K562 (cell line): Measurements from ENCODE around the gene PSMC4. TPM values are rescaled to one million over a fixed set of nuclear protein-coding genes. Genes with fewer than 3 reads are reported as not detected.

Experiments used
- ATAC-seq: fragments of 200-7000 bp; cut with Tn5 transposase; 3 replicates; pipeline ENCODE4 v1.9.1; 2020; ENCODE audit warnings: moderate library complexity
- BruUV-seq: library from RNA; stranded (reverse); fragments of 400-500 nt; replicated peaks from 2 replicates; lab custom pipeline; 2021; lab: Mats Ljungman, UMichigan
- CTCF ChIA-PET: fragments of 300-600 bp; formaldehyde crosslinking; extraction: SDS; loops from one replicate; lab custom pipeline; 2021; ENCODE audit warnings: low intra/inter-chr PET ratio; lab: Yijun Ruan, JAX
- POLR2A ChIA-PET: fragments of 300-600, 350-650 bp; sonication (Branson Sonifier 250); formaldehyde crosslinking; extraction: SDS; loops from one replicate; lab custom pipeline; 2021; ENCODE audit warnings: antibody characterized with exemption, inconsistent platforms; lab: Yijun Ruan, JAX
- DNase-seq, 4 experiments: peaks; one replicate each; pipeline versions ENCODE4 v3.0.0 to v3.0.0-alpha.2; 2011 to 2018; ENCODE audit warnings: low spot score in 3 of 4, mixed read lengths in 3 of 4; ENCODE audit errors: extremely low read depth in 1 of 4
- FAIRE-seq: peaks from 2 replicates; lab custom pipeline; 2011; peaks lifted over from hg19 to GRCh38; lab: Jason Lieb, UNC
- H2AFZ ChIP-seq: 2 replicates; pipeline ENCODE4 v1.6.0; 2011; ENCODE audit warnings: low read depth, low read length, control low read depth, inconsistent platforms
- H3K27ac ChIP-seq: fragments of 200-600 bp; 3 replicates; pipeline ENCODE4 v1.8.0; 2011; ENCODE audit warnings: low read depth, mild to moderate bottlenecking, control low read depth, inconsistent platforms, low read length, moderate library complexity, mixed read lengths; ENCODE audit errors: extremely low read depth
- H3K27me3 ChIP-seq, 2 experiments: fragments of 300-600 bp in 1 of 2; 2 replicates in 1 of 2; 3 replicates in 1 of 2; pipeline versions ENCODE4 v1.6.0 to v1.8.0; 2011; ENCODE audit warnings: inconsistent platforms in 2 of 2, low read length in 2 of 2, mild to moderate bottlenecking in 1 of 2, mixed read lengths in 1 of 2, moderate library complexity in 1 of 2; ENCODE audit not compliant: control insufficient read depth in 2 of 2, insufficient read depth in 2 of 2
- H3K36me3 ChIP-seq: fragments of 300-600 bp; 3 replicates; pipeline ENCODE4 v1.8.0; 2011; ENCODE audit warnings: mild to moderate bottlenecking, low read length, inconsistent platforms; ENCODE audit not compliant: control insufficient read depth, insufficient read depth
- H3K4me1 ChIP-seq, 2 experiments: fragments of 200-600 bp in 1 of 2; replicated peaks in 1 of 2; 2 replicates in 1 of 2; 3 replicates in 1 of 2; pipeline versions ENCODE4 v1.5.1 to v1.8.0; 2011; ENCODE audit warnings: inconsistent platforms in 2 of 2, low read length in 2 of 2, mild to moderate bottlenecking in 1 of 2, mixed read lengths in 1 of 2, moderate library complexity in 1 of 2; ENCODE audit not compliant: control insufficient read depth in 2 of 2, insufficient read depth in 2 of 2
- H3K4me2 ChIP-seq: 2 replicates; pipeline ENCODE4 v1.6.1; 2011; ENCODE audit warnings: low read length, control low read depth, inconsistent platforms, mixed read lengths; ENCODE audit not compliant: insufficient read depth
- H3K4me3 ChIP-seq: fragments of 200-600 bp; sonication (generic), shearing (Covaris generic); 2 replicates; pipeline ENCODE4 v1.5.1; 2016; ENCODE audit warnings: control low read depth, inconsistent platforms
- H3K79me2 ChIP-seq: fragments of 200-600 bp; 3 replicates; pipeline ENCODE4 v1.8.0; 2011; ENCODE audit warnings: low read length, inconsistent platforms; ENCODE audit not compliant: control insufficient read depth, insufficient read depth
- H3K9ac ChIP-seq, 2 experiments: 2 replicates each; pipeline versions ENCODE4 v1.6.0 to v1.6.1; 2011; ENCODE audit warnings: low read depth in 2 of 2, low read length in 2 of 2, control low read depth in 1 of 2, inconsistent platforms in 1 of 2, mild to moderate bottlenecking in 1 of 2, mixed read lengths in 1 of 2; ENCODE audit not compliant: insufficient read depth in 1 of 2
- H3K9me1 ChIP-seq: one replicate; pipeline ENCODE4 v1.6.0; 2011; ENCODE audit warnings: inconsistent platforms, mild to moderate bottlenecking, low read length, moderate library complexity; ENCODE audit not compliant: control insufficient read depth, insufficient read depth
- H3K9me3 ChIP-seq: replicated peaks from 2 replicates; pipeline ENCODE4 v1.5.1; 2011; ENCODE audit warnings: low read depth, low read length, inconsistent platforms; ENCODE audit not compliant: control insufficient read depth, insufficient read depth
- H4K20me1 ChIP-seq: replicated peaks from 2 replicates; pipeline ENCODE4 v1.6.1; 2011; ENCODE audit warnings: low read length, inconsistent platforms, mixed read lengths; ENCODE audit not compliant: control insufficient read depth, insufficient read depth
- ASH1L ChIP-seq: fragments of 450-650 bp; IDR thresholded peaks from 2 replicates; pipeline ENCODE4 v1.6.1; 2018; ENCODE audit warnings: borderline replicate concordance, mild to moderate bottlenecking, low read depth; ENCODE audit not compliant: partially characterized antibody
- BRCA1 ChIP-seq, 2 experiments: fragments of 450-650 bp in 1 of 2; sonication (generic) in 1 of 2; formaldehyde crosslinking in 1 of 2; IDR thresholded peaks; 2 replicates each; pipeline versions ENCODE4 v1.5.0 to v1.6.1; 2017 to 2020; ENCODE audit warnings: mild to moderate bottlenecking in 1 of 2, missing genetic modification reagents in 1 of 2
- COPS2 ChIP-seq: fragments of 450-650 bp; conservative IDR thresholded peaks from 2 replicates; pipeline ENCODE4 v1.6.1; 2016; ENCODE audit warnings: mild to moderate bottlenecking, moderate library complexity
- CREBBP ChIP-seq: IDR thresholded peaks from one replicate; pipeline ENCODE4 v1.6.1; 2012; ENCODE audit warnings: low read depth, mild to moderate bottlenecking, control low read depth, inconsistent platforms, low read length
- GMEB1 ChIP-seq: fragments of 250-450 bp; sonication (Bioruptor Pico); IDR thresholded peaks from 2 replicates; pipeline ENCODE4 v1.4.0; 2020; ENCODE audit warnings: mild to moderate bottlenecking
- HDAC8 ChIP-seq: fragments of 450-650 bp; IDR thresholded peaks from 2 replicates; pipeline ENCODE4 v1.6.1; 2016; ENCODE audit warnings: mild to moderate bottlenecking, missing genetic modification characterization, moderate library complexity, missing compliant biosample characterization
- LCOR ChIP-seq: sonication (generic); formaldehyde crosslinking; IDR thresholded peaks from 2 replicates; pipeline ENCODE4 v1.8.0; 2022; ENCODE audit warnings: mild to moderate bottlenecking, missing genetic modification reagents
- NKRF ChIP-seq: fragments of 450-650 bp; IDR thresholded peaks from 2 replicates; pipeline ENCODE4 v1.6.1; 2016; ENCODE audit warnings: borderline replicate concordance
- RBM22 ChIP-seq: fragments of 200-400 bp; formaldehyde crosslinking; IDR thresholded peaks from 2 replicates; pipeline ENCODE4 v1.6.1; 2018; ENCODE audit warnings: low read length, low read depth; ENCODE audit not compliant: poor library complexity, severe bottlenecking
- SOX6 ChIP-seq: fragments of 450-650 bp; IDR thresholded peaks from 2 replicates; pipeline ENCODE4 v1.6.1; 2014; ENCODE audit warnings: mild to moderate bottlenecking
- TCFL5 ChIP-seq: fragments of 250-450 bp; sonication (Bioruptor Pico); conservative IDR thresholded peaks from 2 replicates; pipeline ENCODE4 v1.6.1; 2021; ENCODE audit warnings: mild to moderate bottlenecking, moderate library complexity, matching md5 sums
- ZBTB5 ChIP-seq: fragments of 450-650 bp; IDR thresholded peaks from 2 replicates; pipeline ENCODE4 v1.6.1; 2017; ENCODE audit warnings: antibody characterized with exemption
- ZBTB7A ChIP-seq: IDR thresholded peaks from 2 replicates; pipeline ENCODE4 v1.6.1; 2011; ENCODE audit warnings: low read depth, mild to moderate bottlenecking, low read length, moderate library complexity, borderline replicate concordance; ENCODE audit not compliant: control insufficient read depth
- ZNF124 ChIP-seq: sonication (generic); formaldehyde crosslinking; IDR thresholded peaks from 2 replicates; pipeline ENCODE4 v1.8.1; 2022; ENCODE audit warnings: missing genetic modification reagents
- ZNF175 ChIP-seq: fragments of 200-800 bp; sonication (Bioruptor generic); IDR thresholded peaks from 2 replicates; pipeline ENCODE4 v1.6.1; 2016; ENCODE audit warnings: low read depth, mild to moderate bottlenecking, missing genetic modification characterization, missing compliant biosample characterization
- ZNF384 ChIP-seq: IDR thresholded peaks from 2 replicates; pipeline ENCODE4 v1.6.1; 2012; ENCODE audit warnings: low read depth, low read length, improper control_type of control experiment
- ZNF436 ChIP-seq: fragments of 250-450, 450-650 bp; sonication (Bioruptor Pico); formaldehyde crosslinking; IDR thresholded peaks from 2 replicates; pipeline ENCODE4 v1.7.0; 2020; ENCODE audit warnings: mild to moderate bottlenecking
- WGBS: fragments of 100-300 bp; shearing (Covaris generic); methylation state at CpG from one replicate; pipeline ENCODE4 v1.1.6; 2016; ENCODE audit warnings: low coverage, mixed read lengths; ENCODE audit not compliant: insufficient coverage; ENCODE audit errors: missing lambda C conversion rate; 5-methylcytosine and 5-hydroxymethylcytosine counted together
- in situ Hi-C: fragments of 300-500 bp; cut with MboI; formaldehyde crosslinking; loops from 4 replicates; pipeline ENCODE4 v1.15.0; 2018; ENCODE audit warnings: inconsistent platforms, mixed read lengths
- intact Hi-C: fragments of 100-400 bp; cut with micrococcal nuclease; formaldehyde crosslinking; loops from 2 replicates; pipeline ENCODE4 v1.14.2; 2022
- polyA plus RNA-seq, 8 experiments: library from polyadenylated mRNA; depleted of rRNA in 4 of 8; stranded (reverse) in 5 of 8; unstranded in 3 of 8; fragments of >200 nt; fragmentation: Nextera tagmentation in 2 of 8; fragmentation: Illumina TruSeq in 1 of 8; extraction: Ambion mirVana in 2 of 8; extraction: Trizol in 1 of 8; gene quantifications; 2 replicates each; pipeline versions ENCODE4 v1.2.1 to v1.2.3, GENCODE V29; 2011 to 2014; ENCODE audit warnings: inconsistent platforms in 1 of 8, missing spikeins in 1 of 8
- total RNA-seq, 7 experiments: library from RNA; depleted of rRNA in 6 of 7; stranded (reverse); fragments of >200 nt in 6 of 7; fragmentation: Illumina TruSeq in 2 of 7; extraction: Trizol in 2 of 7; gene quantifications; 2 replicates each; pipeline versions ENCODE4 v1.2.1 to v1.2.3, GENCODE V29; 2011 to 2021; ENCODE audit warnings: low replicate concordance in 1 of 7

Gene PSMC4
- total and polyA plus RNA-seq, 9 of the 15 experiments (the other 6 are each of a cell fraction or from before 2014, with no cell fraction given), result 45.9 to 475 (median 142) TPM

- in situ Hi-C loops, result no loop called here
- no peak for TF ChIP-seq GMEB1 (CRISPR knock-in tag)
- TF ChIP-seq ZNF436, result no peak
- no peak for TF ChIP-seq COPS2
- TF ChIP-seq ZNF384, result no peak
- no peak for TF ChIP-seq TCFL5 (CRISPR knock-in tag)
- no peak for TF ChIP-seq ASH1L
- no peak for TF ChIP-seq LCOR
- no peak for TF ChIP-seq CREBBP
- TF ChIP-seq BRCA1 (IDR thresholded peaks at IDR 0.05), result no peak
- no peak for TF ChIP-seq BRCA1 (CRISPR knock-in tag; IDR thresholded peaks at IDR 0.05)
- no peak for TF ChIP-seq NKRF
- TF ChIP-seq SOX6, result no peak
- TF ChIP-seq ZBTB5, result no peak
- no peak for TF ChIP-seq RBM22
- TF ChIP-seq ZNF175 (CRISPR knock-in tag), result no peak
- TF ChIP-seq ZBTB7A, result no peak
- no peak for TF ChIP-seq HDAC8 (tag)
- TF ChIP-seq ZNF124, result no peak
Measured at GRCh38 chr19:39951686-39952085, 19.3 kb upstream of the PSMC4 start.

More at GRCh38 chr19:39951686-39952085, 19.3 kb upstream of the PSMC4 start:
- H3K4me1 ChIP-seq, result no peaks in the 10 kb centered on the region
- intact Hi-C loops, result no loop called here
- POLR2A ChIA-PET, result interaction anchor here (0.8 to 1.4 kb wide), 3 partner anchors 18 to 116 kb away, joined by 3 to 4 read pairs (median 3); partner anchors contain the start of gene PSMC4
- no peaks in the 10 kb centered on the region for H3K9me3 ChIP-seq
- WGBS, result 0% methylated on average over 3 of the region's 3 CpGs
- H4K20me1 ChIP-seq, result no peaks in the 10 kb centered on the region
- no peaks in the 10 kb centered on the region for H3K9me1 ChIP-seq
- no peak overlapping the region for H3K9ac ChIP-seq
- BruUV-seq, result no TSS peak
- H3K27ac ChIP-seq, result no peak overlapping the region
- ATAC-seq (no peak), FAIRE-seq (no peak), DNase-seq (no peak)
- H3K27me3 ChIP-seq, result peaks cover 3% of the 10 kb centered on the region in 2 experiments; a peak in 2 of 5 replicates
- H3K36me3 ChIP-seq, result no peaks in the 10 kb centered on the region
- no peak overlapping the region for H2AFZ ChIP-seq
- CTCF ChIA-PET, result no interaction called here
- H3K4me3 ChIP-seq, result no peak overlapping the region
- H3K4me2 ChIP-seq, result no peak overlapping the region
- H3K79me2 ChIP-seq, result no peaks in the 10 kb centered on the region
